K562 (cell line): ENCODE results near the gene MYBPC3. TPM values are rescaled to one million over a fixed set of nuclear protein-coding genes. Genes with fewer than 3 reads are reported as not detected.
A peak's percentile ranks its signal among the peaks of the same experiment; 100 is the strongest.

Source experiments
- ELF1 ChIP-seq: fragments of 200-800 bp; sonication (Bioruptor generic); IDR thresholded peaks from 2 replicates; pipeline ENCODE4 v1.6.1; 2016; ENCODE audit warnings: missing genetic modification characterization, missing compliant biosample characterization
- EP300 ChIP-seq: IDR thresholded peaks from 2 replicates; pipeline ENCODE4 v1.6.1; 2012; ENCODE audit warnings: low read length, improper control_type of control experiment
- TRIM24 ChIP-seq, 2 experiments: fragments of 450-650 bp; IDR thresholded peaks; 2 replicates each; pipeline ENCODE4 v1.6.1; 2016
- ZNF12 ChIP-seq: sonication (generic); formaldehyde crosslinking; IDR thresholded peaks from 2 replicates; pipeline ENCODE4 v1.4.0; 2020; ENCODE audit warnings: mild to moderate bottlenecking, missing genetic modification reagents
- ZNF133 ChIP-seq: fragments of 250-450 bp; sonication (Bioruptor Pico); IDR thresholded peaks from 2 replicates; pipeline ENCODE4 v1.4.0; 2020; ENCODE audit warnings: mild to moderate bottlenecking
- ZNF347 ChIP-seq: fragments of 450-650 bp; formaldehyde crosslinking; IDR thresholded peaks from 2 replicates; pipeline ENCODE4 v1.4.0; 2020; ENCODE audit warnings: low read depth, mild to moderate bottlenecking, moderate library complexity
- ZNF589 ChIP-seq: fragments of 200-800 bp; sonication (Bioruptor generic); IDR thresholded peaks from 2 replicates; pipeline ENCODE4 v1.6.1; 2016; ENCODE audit warnings: low read depth, missing genetic modification characterization, missing compliant biosample characterization
- ZNF668 ChIP-seq: fragments of 250-450 bp; sonication (Bioruptor Pico); IDR thresholded peaks from 2 replicates; pipeline ENCODE4 v1.8.0; 2022; ENCODE audit warnings: mild to moderate bottlenecking, inconsistent platforms
- ZNF766 ChIP-seq: fragments of 200-800 bp; sonication (Bioruptor generic); conservative IDR thresholded peaks from 2 replicates; pipeline ENCODE4 v1.6.1; 2016; ENCODE audit warnings: missing genetic modification characterization, missing compliant biosample characterization
- polyA plus RNA-seq, 8 experiments: library from polyadenylated mRNA; depleted of rRNA in 4 of 8; stranded (reverse) in 5 of 8; unstranded in 3 of 8; fragments of >200 nt; fragmentation: Nextera tagmentation in 2 of 8; fragmentation: Illumina TruSeq in 1 of 8; extraction: Ambion mirVana in 2 of 8; extraction: Trizol in 1 of 8; gene quantifications; 2 replicates each; pipeline versions ENCODE4 v1.2.1 to v1.2.3, GENCODE V29; 2011 to 2014; ENCODE audit warnings: inconsistent platforms in 1 of 8, missing spikeins in 1 of 8
- total RNA-seq, 7 experiments: library from RNA; depleted of rRNA in 6 of 7; stranded (reverse); fragments of >200 nt in 6 of 7; fragmentation: Illumina TruSeq in 2 of 7; extraction: Trizol in 2 of 7; gene quantifications; 2 replicates each; pipeline versions ENCODE4 v1.2.1 to v1.2.3, GENCODE V29; 2011 to 2021; ENCODE audit warnings: low replicate concordance in 1 of 7
- TF ChIP-seq, protein P1 (sequence below): sonication (generic); formaldehyde crosslinking; IDR thresholded peaks from 2 replicates; pipeline ENCODE4 v1.8.1; 2023; ENCODE audit warnings: missing genetic modification reagents, mild to moderate bottlenecking, borderline replicate concordance
- TF ChIP-seq, protein P2 (sequence below): fragments of 250-450 bp; sonication (Bioruptor Pico); IDR thresholded peaks from 2 replicates; pipeline ENCODE4 v1.4.0; 2020; ENCODE audit warnings: mild to moderate bottlenecking, moderate library complexity
- TF ChIP-seq, protein P3 (sequence below), 3 experiments: fragments of 200-800 bp in 1 of 3; fragments of 250-450 bp in 1 of 3; fragments of 450-650 bp in 1 of 3; sonication (Bioruptor Pico) in 1 of 3; sonication (Bioruptor generic) in 1 of 3; formaldehyde crosslinking in 1 of 3; IDR thresholded peaks; 2 replicates each; pipeline versions ENCODE4 v1.6.1 to v1.8.0; 2016 to 2022; ENCODE audit warnings: mild to moderate bottlenecking in 2 of 3, missing genetic modification characterization in 2 of 3, missing compliant biosample characterization in 1 of 3, moderate library complexity in 1 of 3
- TF ChIP-seq, protein P4 (sequence below): fragments of 450-650 bp; formaldehyde crosslinking; IDR thresholded peaks from 2 replicates; pipeline ENCODE4 v1.4.0; 2020; ENCODE audit warnings: mild to moderate bottlenecking

MYBPC3 gene
- total and polyA plus RNA-seq, 9 of the 15 experiments (the other 6 are each of a cell fraction or from before 2014, with no cell fraction given), result 0.01 TPM; not detected in 8

DNA sequence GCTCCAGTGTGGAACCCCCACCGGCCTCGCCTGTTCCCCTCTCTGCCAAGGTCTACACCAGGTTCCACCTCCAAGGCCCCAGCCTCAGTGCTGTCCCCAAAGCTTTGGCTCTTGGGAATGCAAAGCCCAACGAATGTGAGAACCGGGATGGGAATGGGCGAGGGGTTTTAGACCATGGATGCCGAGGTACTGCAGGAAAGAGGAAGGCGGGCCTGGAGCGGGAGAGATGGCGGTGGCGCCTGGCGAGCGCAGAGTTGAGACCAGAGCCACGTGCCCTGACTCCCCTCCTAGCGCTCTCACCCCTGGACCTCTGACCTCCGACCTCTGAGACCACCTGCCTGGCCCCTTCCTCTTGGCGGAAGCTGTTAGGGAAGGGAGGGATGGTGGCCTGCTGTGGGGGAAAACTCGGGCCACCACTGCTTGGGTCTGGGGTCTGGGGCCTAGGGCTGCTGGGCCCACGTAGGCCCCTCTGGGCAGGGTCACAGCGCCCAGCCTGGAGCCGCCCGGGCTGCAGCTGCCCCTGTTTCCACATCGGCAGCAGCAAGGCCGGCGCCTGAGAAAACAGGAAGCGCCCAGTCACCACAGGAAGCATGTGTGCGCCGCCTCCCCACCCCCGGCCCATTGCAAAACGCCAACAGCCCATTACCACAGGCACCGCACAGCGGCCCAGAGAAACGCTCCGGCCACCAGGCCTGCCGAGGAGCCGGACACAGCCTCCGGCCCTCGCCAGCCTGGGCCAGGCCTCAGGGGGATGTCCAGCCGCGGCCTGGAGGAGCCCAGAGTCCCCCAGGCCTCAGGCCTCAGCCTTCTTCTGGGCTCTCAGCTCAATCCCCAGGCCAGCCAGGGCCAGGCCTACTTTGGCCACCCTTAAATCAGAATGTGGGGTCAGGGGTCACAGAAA lies 42.1 kb upstream of the MYBPC3 start (continued):
- TF ChIP-seq, protein P1, sequence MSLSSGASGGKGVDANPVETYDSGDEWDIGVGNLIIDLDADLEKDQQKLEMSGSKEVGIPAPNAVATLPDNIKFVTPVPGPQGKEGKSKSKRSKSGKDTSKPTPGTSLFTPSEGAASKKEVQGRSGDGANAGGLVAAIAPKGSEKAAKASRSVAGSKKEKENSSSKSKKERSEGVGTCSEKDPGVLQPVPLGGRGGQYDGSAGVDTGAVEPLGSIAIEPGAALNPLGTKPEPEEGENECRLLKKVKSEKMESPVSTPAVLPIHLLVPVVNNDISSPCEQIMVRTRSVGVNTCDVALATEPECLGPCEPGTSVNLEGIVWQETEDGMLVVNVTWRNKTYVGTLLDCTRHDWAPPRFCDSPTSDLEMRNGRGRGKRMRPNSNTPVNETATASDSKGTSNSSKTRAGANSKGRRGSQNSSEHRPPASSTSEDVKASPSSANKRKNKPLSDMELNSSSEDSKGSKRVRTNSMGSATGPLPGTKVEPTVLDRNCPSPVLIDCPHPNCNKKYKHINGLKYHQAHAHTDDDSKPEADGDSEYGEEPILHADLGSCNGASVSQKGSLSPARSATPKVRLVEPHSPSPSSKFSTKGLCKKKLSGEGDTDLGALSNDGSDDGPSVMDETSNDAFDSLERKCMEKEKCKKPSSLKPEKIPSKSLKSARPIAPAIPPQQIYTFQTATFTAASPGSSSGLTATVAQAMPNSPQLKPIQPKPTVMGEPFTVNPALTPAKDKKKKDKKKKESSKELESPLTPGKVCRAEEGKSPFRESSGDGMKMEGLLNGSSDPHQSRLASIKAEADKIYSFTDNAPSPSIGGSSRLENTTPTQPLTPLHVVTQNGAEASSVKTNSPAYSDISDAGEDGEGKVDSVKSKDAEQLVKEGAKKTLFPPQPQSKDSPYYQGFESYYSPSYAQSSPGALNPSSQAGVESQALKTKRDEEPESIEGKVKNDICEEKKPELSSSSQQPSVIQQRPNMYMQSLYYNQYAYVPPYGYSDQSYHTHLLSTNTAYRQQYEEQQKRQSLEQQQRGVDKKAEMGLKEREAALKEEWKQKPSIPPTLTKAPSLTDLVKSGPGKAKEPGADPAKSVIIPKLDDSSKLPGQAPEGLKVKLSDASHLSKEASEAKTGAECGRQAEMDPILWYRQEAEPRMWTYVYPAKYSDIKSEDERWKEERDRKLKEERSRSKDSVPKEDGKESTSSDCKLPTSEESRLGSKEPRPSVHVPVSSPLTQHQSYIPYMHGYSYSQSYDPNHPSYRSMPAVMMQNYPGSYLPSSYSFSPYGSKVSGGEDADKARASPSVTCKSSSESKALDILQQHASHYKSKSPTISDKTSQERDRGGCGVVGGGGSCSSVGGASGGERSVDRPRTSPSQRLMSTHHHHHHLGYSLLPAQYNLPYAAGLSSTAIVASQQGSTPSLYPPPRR, result peak; percentile 62; the same call in 1 of the 2 replicates
- TF ChIP-seq EP300 (peak; percentile 49), ZNF12 (CRISPR knock-in tag) (no peak), ZNF589 (CRISPR knock-in tag) (peak; percentile 93), ZNF347 (CRISPR knock-in tag) (no peak), TRIM24 (IDR thresholded peaks at IDR 0.05) (peak; percentile 43 to 62; a peak in 1 of 4 replicates), ZNF766 (CRISPR knock-in tag) (peak; percentile 64; the same call in 1 of the 2 replicates), ZNF668 (CRISPR knock-in tag) (no peak), ZNF133 (CRISPR knock-in tag) (no peak), ELF1 (tag) (peak; percentile 63; the same call in 1 of the 2 replicates)
- TF ChIP-seq, protein P2, sequence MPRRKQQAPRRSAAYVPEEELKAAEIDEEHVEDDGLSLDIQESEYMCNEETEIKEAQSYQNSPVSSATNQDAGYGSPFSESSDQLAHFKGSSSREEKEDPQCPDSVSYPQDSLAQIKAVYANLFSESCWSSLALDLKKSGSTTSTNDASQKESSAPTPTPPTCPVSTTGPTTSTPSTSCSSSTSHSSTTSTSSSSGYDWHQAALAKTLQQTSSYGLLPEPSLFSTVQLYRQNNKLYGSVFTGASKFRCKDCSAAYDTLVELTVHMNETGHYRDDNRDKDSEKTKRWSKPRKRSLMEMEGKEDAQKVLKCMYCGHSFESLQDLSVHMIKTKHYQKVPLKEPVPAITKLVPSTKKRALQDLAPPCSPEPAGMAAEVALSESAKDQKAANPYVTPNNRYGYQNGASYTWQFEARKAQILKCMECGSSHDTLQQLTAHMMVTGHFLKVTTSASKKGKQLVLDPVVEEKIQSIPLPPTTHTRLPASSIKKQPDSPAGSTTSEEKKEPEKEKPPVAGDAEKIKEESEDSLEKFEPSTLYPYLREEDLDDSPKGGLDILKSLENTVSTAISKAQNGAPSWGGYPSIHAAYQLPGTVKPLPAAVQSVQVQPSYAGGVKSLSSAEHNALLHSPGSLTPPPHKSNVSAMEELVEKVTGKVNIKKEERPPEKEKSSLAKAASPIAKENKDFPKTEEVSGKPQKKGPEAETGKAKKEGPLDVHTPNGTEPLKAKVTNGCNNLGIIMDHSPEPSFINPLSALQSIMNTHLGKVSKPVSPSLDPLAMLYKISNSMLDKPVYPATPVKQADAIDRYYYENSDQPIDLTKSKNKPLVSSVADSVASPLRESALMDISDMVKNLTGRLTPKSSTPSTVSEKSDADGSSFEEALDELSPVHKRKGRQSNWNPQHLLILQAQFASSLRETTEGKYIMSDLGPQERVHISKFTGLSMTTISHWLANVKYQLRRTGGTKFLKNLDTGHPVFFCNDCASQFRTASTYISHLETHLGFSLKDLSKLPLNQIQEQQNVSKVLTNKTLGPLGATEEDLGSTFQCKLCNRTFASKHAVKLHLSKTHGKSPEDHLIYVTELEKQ (CRISPR knock-in tag), result no peak
- TF ChIP-seq, protein P3, sequence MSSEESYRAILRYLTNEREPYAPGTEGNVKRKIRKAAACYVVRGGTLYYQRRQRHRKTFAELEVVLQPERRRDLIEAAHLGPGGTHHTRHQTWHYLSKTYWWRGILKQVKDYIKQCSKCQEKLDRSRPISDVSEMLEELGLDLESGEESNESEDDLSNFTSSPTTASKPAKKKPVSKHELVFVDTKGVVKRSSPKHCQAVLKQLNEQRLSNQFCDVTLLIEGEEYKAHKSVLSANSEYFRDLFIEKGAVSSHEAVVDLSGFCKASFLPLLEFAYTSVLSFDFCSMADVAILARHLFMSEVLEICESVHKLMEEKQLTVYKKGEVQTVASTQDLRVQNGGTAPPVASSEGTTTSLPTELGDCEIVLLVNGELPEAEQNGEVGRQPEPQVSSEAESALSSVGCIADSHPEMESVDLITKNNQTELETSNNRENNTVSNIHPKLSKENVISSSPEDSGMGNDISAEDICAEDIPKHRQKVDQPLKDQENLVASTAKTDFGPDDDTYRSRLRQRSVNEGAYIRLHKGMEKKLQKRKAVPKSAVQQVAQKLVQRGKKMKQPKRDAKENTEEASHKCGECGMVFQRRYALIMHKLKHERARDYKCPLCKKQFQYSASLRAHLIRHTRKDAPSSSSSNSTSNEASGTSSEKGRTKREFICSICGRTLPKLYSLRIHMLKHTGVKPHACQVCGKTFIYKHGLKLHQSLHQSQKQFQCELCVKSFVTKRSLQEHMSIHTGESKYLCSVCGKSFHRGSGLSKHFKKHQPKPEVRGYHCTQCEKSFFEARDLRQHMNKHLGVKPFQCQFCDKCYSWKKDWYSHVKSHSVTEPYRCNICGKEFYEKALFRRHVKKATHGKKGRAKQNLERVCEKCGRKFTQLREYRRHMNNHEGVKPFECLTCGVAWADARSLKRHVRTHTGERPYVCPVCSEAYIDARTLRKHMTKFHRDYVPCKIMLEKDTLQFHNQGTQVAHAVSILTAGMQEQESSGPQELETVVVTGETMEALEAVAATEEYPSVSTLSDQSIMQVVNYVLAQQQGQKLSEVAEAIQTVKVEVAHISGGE (CRISPR knock-in tag; IDR thresholded peaks at IDR 0.05), result peak in 2 of 3 experiments; percentile 13 to 91; a peak in 2 of 6 replicates
- TF ChIP-seq, protein P4, sequence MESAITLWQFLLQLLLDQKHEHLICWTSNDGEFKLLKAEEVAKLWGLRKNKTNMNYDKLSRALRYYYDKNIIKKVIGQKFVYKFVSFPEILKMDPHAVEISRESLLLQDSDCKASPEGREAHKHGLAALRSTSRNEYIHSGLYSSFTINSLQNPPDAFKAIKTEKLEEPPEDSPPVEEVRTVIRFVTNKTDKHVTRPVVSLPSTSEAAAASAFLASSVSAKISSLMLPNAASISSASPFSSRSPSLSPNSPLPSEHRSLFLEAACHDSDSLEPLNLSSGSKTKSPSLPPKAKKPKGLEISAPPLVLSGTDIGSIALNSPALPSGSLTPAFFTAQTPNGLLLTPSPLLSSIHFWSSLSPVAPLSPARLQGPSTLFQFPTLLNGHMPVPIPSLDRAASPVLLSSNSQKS (CRISPR knock-in tag), result no peak
